ENCODE measurements around the gene PCNX1.

PCNX1 gene

GRCh38 chr14:71078500-71078899 lies 171.2 kb downstream of the PCNX1 start:
- no peak for DNase-seq (ENCODE audit: low read depth)

- no peak for DNase-seq (ENCODE audit: low read depth)
Observed at GRCh38 chr14:71086567-71086966, 179.3 kb downstream of the PCNX1 start.

- peak; percentile 67 for DNase-seq (ENCODE audit: low read depth)
Observed at GRCh38 chr14:71089971-71090370, 182.7 kb downstream of the PCNX1 start.

- no peak for DNase-seq (ENCODE audit: low read depth)
Observed at GRCh38 chr14:71094722-71095121, 187.5 kb downstream of the PCNX1 start.

GRCh38 chr14:71096947-71097346 lies 189.7 kb downstream of the PCNX1 start:
- DNase-seq (ENCODE audit: low read depth), result no peak

GRCh38 chr14:71103662-71104484 lies 196.6 kb downstream of the PCNX1 start:
- DNase-seq (ENCODE audit: low read depth), result peak; percentile 74

GRCh38 chr14:71105177-71105576 lies 197.9 kb downstream of the PCNX1 start:
- no peak for DNase-seq (ENCODE audit: low read depth)

- no peak for DNase-seq (ENCODE audit: low read depth)
Observed at GRCh38 chr14:71107921-71108320, 200.7 kb downstream of the PCNX1 start.

- DNase-seq (ENCODE audit: low read depth), result no peak
Observed at GRCh38 chr14:71108398-71109119, 201.3 kb downstream of the PCNX1 start.

- DNase-seq (ENCODE audit: low read depth), result peak; percentile 91
Observed at GRCh38 chr14:71113376-71113775, 206.1 kb downstream of the PCNX1 start.

- no peak for DNase-seq (ENCODE audit: low read depth)
Observed at GRCh38 chr14:71114565-71114964, 207.3 kb downstream of the PCNX1 start.

GRCh38 chr14:71115306-71115705 lies 208.0 kb downstream of the PCNX1 start:
- DNase-seq (ENCODE audit: low read depth), result no peak

GRCh38 chr14:71115821-71116567 lies 208.7 kb downstream of the PCNX1 start:
- DNase-seq (ENCODE audit: low read depth), result no peak

GRCh38 chr14:71116568-71117122 lies 209.4 kb downstream of the PCNX1 start:
- DNase-seq (ENCODE audit: low read depth), result no peak

GRCh38 chr14:71117839-71118743 lies 210.8 kb downstream of the PCNX1 start:
- peak; percentile 94 for DNase-seq (ENCODE audit: low read depth)

- DNase-seq (ENCODE audit: low read depth), result peak; percentile 62
Observed at GRCh38 chr14:71119075-71119474, 211.8 kb downstream of the PCNX1 start.

GRCh38 chr14:71119832-71120231 lies 212.6 kb downstream of the PCNX1 start:
- DNase-seq (ENCODE audit: low read depth), result peak; percentile 68

GRCh38 chr14:71121001-71121400 lies 213.7 kb downstream of the PCNX1 start:
- no peak for DNase-seq (ENCODE audit: low read depth)

GRCh38 chr14:71121711-71122110 lies 214.5 kb downstream of the PCNX1 start:
- DNase-seq (ENCODE audit: low read depth), result no peak

GRCh38 chr14:71122866-71123565 lies 215.8 kb downstream of the PCNX1 start:
- no peak for DNase-seq (ENCODE audit: low read depth)
